ENCODE measurements around the gene DSE.

DNA sequence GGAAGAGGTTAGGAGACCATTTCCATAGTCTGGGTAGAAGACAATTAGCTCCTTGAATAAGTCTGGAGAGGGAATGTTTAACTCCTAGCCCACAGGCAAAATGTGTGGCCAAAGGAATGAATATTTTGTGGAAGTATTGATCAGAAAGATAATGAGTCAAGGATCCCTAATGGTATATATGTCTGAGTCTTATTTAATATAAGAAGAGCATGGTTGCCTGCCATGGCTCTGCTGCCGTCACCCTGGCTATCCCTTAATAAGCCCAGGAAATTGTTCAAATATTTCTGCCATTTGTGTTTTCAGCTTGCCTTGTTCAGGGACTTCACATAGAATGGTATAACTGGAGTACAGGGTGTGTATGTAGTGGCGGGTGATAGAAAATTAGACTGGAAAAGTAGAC lies 72.4 kb downstream of the DSE start:
- TF ChIP-seq CTCF (conservative IDR thresholded peaks at IDR 0.05 in 1 of 2, IDR thresholded peaks at IDR 0.05 in 1 of 2; ENCODE audit: low read depth in 1 of 2, low read length in 2 of 2) (no peak), EZH2 (IDR thresholded peaks at IDR 0.05; ENCODE audit: low read length, missing control alignments) (no peak)
